Body of pancreas (tissue), 4 donors: Measurements from ENCODE around the gene FIS1. TPM values are rescaled to one million over a fixed set of nuclear protein-coding genes. Genes with fewer than 3 reads are reported as not detected.
"Not testable (repeated sequence)": the region's sequence is repeated elsewhere in the genome, so short reads cannot be mapped to it uniquely, and the experiment has no call there.

Experiments
- ATAC-seq: fragments of 150-250 bp; one replicate; pipeline ENCODE4 v1.9.1; 2016
- DNase-seq, 4 donors: peaks; one replicate each; pipeline ENCODE4 v3.0.0-alpha.2; 2019
- H3K27ac ChIP-seq, 4 donors: fragments of 200-600 bp; sonication (generic); 1 replicate in 3 of 4; 2 replicates in 1 of 4; pipeline versions ENCODE4 v1.5.1 to v1.6.1; 2016 to 2019; ENCODE audit warnings: mild to moderate bottlenecking in 1 of 4, mixed read lengths in 1 of 4, moderate library complexity in 1 of 4
- H3K27me3 ChIP-seq, 2 donors: fragments of 200-600 bp; sonication (generic); one replicate each; pipeline ENCODE4 v1.6.0; 2016; ENCODE audit warnings: mild to moderate bottlenecking in 1 of 2
- H3K36me3 ChIP-seq, 2 donors: fragments of 200-600 bp; sonication (generic); replicated peaks in 1 of 2; 2 replicates each; pipeline ENCODE4 v1.5.1; 2016; ENCODE audit warnings: low read depth in 2 of 2; ENCODE audit not compliant: insufficient read depth in 1 of 2
- H3K4me1 ChIP-seq: fragments of 200-600 bp; sonication (generic); one replicate; pipeline ENCODE4 v1.6.0; 2016
- H3K4me3 ChIP-seq, 2 donors: fragments of 200-600 bp; sonication (generic); 1 replicate in 1 of 2; 2 replicates in 1 of 2; pipeline ENCODE4 v1.5.1; 2016 to 2019
- H3K9me3 ChIP-seq, 3 donors: fragments of 200-600 bp; sonication (generic); 1 replicate in 2 of 3; 2 replicates in 1 of 3; pipeline ENCODE4 v1.5.1; 2016
- POLR2A ChIP-seq, 3 donors: fragments of 450-650 bp; IDR thresholded peaks; one replicate each; pipeline ENCODE4 v1.6.1; 2016; ENCODE audit warnings: antibody characterized with exemption in 3 of 3, mild to moderate bottlenecking in 2 of 3
- WGBS, 2 donors: methylation state at CpG; one replicate each; pipeline ENCODE4 v1.1.5; 2017; 5-methylcytosine and 5-hydroxymethylcytosine counted together
- intact Hi-C: fragments of 100-400 bp; cut with DNase I; formaldehyde crosslinking; loops from one replicate; pipeline ENCODE4 v1.15.1; 2023
- total RNA-seq, 2 donors: library from RNA; depleted of rRNA; stranded (reverse); fragments of >200 nt; gene quantifications; one replicate each; pipeline ENCODE4 v1.1.0, GENCODE V29; 2016
- TF ChIP-seq, protein P1 (sequence below), 7 experiments: fragments of 450-650 bp in 4 of 7; fragments of 200-600 bp in 3 of 7; sonication (generic) in 3 of 7; IDR thresholded peaks; one replicate each; pipeline ENCODE4 v1.5.1; 2016 to 2019; ENCODE audit warnings: antibody characterized with exemption in 7 of 7

FIS1 gene
- total RNA-seq, 2 donors from 2014 or later = 88.2 to 148 TPM

DNA sequence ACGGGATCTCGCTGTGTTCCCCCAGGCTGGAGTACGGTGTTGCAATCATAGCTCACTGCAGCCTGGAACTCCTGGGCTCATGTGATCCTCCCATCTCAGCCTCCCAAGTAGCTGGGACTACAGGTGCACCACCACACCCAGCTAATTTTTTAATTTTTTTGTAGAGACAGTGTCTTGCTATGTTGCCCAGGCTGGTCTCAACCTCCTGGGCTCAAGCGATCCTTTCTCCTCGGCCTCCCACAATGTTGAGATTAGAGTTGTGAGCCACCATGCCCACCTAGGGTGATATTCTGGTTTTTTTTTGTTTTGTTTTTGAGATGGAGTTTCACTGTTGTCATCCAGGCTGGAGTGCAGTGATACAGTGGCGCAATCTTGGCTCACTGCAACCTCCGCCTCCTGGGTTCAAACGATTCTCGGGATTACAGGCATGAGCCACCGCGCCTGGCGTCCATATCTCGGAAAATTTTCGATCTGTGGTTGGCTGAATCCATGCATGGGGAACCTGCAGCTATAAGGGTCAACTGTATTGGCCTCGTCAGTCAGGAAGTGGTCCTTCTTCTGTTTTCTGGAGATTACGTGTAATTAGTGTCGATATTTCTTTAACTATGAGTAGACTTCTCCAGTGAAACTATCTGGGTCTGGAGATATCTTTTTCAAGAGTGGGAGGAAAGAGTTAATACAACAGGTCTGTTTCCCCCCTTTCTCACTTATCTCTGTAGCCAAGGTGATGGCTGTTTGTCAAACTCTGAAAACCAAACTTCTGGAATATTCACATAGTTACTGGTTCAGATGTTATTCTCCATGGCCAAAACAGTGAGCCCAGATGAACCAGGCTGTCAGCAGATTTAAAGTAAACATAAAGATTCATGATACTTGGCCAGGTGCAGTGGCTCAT lies 21.0 kb upstream of the FIS1 start:
- Histone ChIP-seq H3K27me3 (peaks cover 0 to 3% of the 10 kb centered on the region in 2 donors), H3K4me3 (no peak overlapping the region), H3K36me3 (no peaks in the 10 kb centered on the region), H3K4me1 (no peaks in the 10 kb centered on the region), H3K27ac (no peak overlapping the region), H3K9me3 (no peaks in the 10 kb centered on the region)
- DNase-seq = no peak
- ATAC-seq = no peak
- 65 to 76% methylated on average over 17 of the region's 17 CpGs for WGBS, 2 donors
- no peak for TF ChIP-seq POLR2A (IDR thresholded peaks at IDR 0.05)
- TF ChIP-seq, protein P1, sequence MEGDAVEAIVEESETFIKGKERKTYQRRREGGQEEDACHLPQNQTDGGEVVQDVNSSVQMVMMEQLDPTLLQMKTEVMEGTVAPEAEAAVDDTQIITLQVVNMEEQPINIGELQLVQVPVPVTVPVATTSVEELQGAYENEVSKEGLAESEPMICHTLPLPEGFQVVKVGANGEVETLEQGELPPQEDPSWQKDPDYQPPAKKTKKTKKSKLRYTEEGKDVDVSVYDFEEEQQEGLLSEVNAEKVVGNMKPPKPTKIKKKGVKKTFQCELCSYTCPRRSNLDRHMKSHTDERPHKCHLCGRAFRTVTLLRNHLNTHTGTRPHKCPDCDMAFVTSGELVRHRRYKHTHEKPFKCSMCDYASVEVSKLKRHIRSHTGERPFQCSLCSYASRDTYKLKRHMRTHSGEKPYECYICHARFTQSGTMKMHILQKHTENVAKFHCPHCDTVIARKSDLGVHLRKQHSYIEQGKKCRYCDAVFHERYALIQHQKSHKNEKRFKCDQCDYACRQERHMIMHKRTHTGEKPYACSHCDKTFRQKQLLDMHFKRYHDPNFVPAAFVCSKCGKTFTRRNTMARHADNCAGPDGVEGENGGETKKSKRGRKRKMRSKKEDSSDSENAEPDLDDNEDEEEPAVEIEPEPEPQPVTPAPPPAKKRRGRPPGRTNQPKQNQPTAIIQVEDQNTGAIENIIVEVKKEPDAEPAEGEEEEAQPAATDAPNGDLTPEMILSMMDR (IDR thresholded peaks at IDR 0.05) = no peak
- intact Hi-C loops = no loop called here

DNA sequence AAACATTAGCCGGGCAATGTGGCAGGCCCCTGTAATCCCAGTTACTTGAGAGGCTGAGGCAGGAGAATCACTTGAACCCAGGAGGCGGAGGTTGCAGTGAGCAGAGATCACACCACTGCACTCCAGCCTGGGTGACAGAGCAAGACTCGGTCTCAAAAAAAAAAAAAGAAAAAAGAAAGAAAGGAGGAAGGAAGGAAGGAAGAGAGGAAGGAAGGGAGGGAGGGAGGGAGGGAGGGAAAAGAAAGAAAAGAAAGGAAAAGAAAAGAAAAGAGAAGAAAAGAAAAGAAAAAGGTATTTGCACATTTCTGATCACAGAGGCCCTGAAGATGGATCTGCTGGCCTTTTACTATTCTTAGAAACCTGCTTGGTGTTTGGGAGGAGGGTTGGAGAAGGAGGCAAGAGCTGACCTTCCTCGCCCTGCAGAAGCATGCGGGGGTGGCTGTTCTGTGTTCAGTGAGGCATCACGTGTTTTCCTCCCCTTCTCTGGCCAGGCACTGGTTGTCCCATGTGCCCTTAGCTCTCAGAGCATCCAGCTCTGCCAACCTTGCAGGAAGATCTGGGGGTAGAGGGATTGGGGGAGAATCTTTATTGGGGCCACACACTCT lies 19.3 kb upstream of the FIS1 start:
- H3K27me3 ChIP-seq, intact Hi-C loops, H3K4me1 ChIP-seq, H3K4me3 ChIP-seq, H3K27ac ChIP-seq, H3K36me3 ChIP-seq, DNase-seq, ATAC-seq, H3K9me3 ChIP-seq: not testable (repeated sequence)
- WGBS, 2 donors = 46 to 52% methylated on average over 6 of the region's 6 CpGs

DNA sequence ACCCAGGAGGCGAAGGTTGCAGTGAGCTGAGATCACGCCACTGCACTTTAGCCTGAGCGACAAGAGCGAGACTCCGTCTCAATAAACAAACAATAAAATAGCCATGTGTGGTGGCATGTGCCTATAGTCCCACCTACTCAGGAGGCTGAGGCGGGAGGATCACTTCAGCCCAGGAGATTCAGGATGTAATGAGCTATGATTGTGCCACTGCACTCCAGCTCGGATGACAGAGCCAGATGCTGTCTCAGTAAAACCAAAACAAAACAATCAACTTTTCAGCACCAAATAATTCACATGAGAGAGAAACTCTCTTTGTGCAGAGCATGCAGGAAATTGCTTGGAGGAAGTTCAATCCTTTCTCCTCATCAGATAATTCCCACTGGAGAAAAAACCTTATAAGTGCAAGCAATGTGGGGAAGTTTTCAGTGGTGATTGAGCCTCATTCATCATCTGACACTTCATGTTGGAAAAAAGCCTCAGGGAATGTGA lies 13.4 kb upstream of the FIS1 start:
- Histone ChIP-seq H3K27me3 (no peaks in the 10 kb centered on the region), H3K4me1 (no peaks in the 10 kb centered on the region), H3K4me3 (no peak overlapping the region), H3K27ac (no peak overlapping the region), H3K9me3 (no peaks in the 10 kb centered on the region), H3K36me3 (no peaks in the 10 kb centered on the region)
- TF ChIP-seq, protein P1 (IDR thresholded peaks at IDR 0.05) = no peak
- no peak for TF ChIP-seq POLR2A (IDR thresholded peaks at IDR 0.05)
- intact Hi-C loops = no loop called here
- ATAC-seq (no peak), DNase-seq (no peak)
- WGBS, 2 donors = 68 to 80% methylated on average over 7 of the region's 7 CpGs

DNA sequence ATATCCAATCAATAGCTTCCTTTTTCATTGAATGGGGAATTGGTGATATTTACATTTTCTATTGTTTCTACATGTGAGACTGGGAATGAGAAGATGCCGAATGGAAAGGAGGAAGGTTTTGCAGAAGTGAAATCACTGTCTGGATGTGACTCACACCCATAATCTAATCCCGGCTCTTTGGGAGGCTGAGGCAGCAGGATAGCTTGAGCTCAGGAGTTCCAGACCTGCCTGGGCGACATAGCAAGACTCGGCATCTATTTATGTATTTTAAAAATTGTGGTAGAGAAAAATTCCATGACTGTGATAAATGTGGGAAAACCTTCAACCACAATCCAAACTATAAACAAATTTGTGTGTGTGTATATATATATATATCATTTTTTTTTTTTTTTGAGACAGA lies 10.9 kb upstream of the FIS1 start:
- Histone ChIP-seq H3K4me3 (no peak overlapping the region), H3K27me3 (no peaks in the 10 kb centered on the region), H3K9me3 (no peaks in the 10 kb centered on the region), H3K27ac (no peak overlapping the region), H3K36me3 (no peaks in the 10 kb centered on the region), H3K4me1 (peaks cover 12% of the 10 kb centered on the region)
- no peak for TF ChIP-seq POLR2A (IDR thresholded peaks at IDR 0.05)
- TF ChIP-seq, protein P1 (IDR thresholded peaks at IDR 0.05) = no peak
- DNase-seq = no peak
- intact Hi-C loops = no loop called here
- no peak for ATAC-seq
- WGBS, 2 donors = 46 to 49% methylated on average over 4 of the region's 4 CpGs

DNA sequence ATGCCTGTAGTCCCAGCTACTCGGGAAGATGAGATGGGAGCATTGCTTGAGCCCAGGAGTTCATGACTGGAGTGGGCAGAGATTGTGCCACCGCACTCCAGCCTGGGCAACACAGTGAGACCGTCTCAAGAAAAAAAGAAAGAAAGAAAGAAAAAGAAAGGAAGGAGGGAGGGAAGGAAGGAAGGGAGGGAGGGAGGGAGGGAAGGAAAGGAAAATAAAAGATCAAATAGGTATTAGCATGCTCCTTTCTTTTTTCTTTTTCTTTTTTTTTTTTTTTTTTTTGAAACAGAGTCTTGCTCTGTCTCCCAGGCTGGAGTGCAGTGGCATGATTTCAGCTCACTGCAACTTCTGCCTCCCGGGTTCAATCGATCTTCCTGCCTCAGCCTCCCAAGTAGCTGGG lies 8.3 kb upstream of the FIS1 start:
- H3K9me3 ChIP-seq, H3K27me3 ChIP-seq, H3K36me3 ChIP-seq, intact Hi-C loops, H3K4me3 ChIP-seq, H3K27ac ChIP-seq, DNase-seq, ATAC-seq: not testable (repeated sequence)
- peaks cover 24% of the 10 kb centered on the region for H3K4me1 ChIP-seq
- 90 to 93% methylated on average over 5 of the region's 5 CpGs for WGBS, 2 donors
